Activated T-cell treated with anti-CD3 and anti-CD28 coated beads, Interleukin-2, amount 50 U/mL, for 24 hours (primary cell): ENCODE measurements around the gene CDKL1.

Experiments used
- DNase-seq: peaks from one replicate; pipeline ENCODE4 v3.0.0-alpha.2; 2020
- H3K27ac Mint-ChIP-seq: 2 replicates; pipeline ENCODE4 v1.8.0; 2020; ENCODE audit warnings: mild to moderate bottlenecking, mixed read lengths
- H3K27me3 Mint-ChIP-seq: 2 replicates; pipeline ENCODE4 v1.8.0; 2020; ENCODE audit warnings: mixed read lengths
- H3K36me3 Mint-ChIP-seq: 2 replicates; pipeline ENCODE4 v1.8.0; 2020; ENCODE audit warnings: low read depth, mixed read lengths
- H3K4me1 Mint-ChIP-seq: 2 replicates; pipeline ENCODE4 v1.8.0; 2020; ENCODE audit warnings: low read depth, mixed read lengths
- H3K4me3 Mint-ChIP-seq: 2 replicates; pipeline ENCODE4 v1.8.0; 2020; ENCODE audit warnings: mild to moderate bottlenecking, moderate library complexity, mixed read lengths
- H3K9me3 Mint-ChIP-seq: 2 replicates; pipeline ENCODE4 v1.8.0; 2020; ENCODE audit warnings: mixed read lengths

Gene CDKL1

DNA sequence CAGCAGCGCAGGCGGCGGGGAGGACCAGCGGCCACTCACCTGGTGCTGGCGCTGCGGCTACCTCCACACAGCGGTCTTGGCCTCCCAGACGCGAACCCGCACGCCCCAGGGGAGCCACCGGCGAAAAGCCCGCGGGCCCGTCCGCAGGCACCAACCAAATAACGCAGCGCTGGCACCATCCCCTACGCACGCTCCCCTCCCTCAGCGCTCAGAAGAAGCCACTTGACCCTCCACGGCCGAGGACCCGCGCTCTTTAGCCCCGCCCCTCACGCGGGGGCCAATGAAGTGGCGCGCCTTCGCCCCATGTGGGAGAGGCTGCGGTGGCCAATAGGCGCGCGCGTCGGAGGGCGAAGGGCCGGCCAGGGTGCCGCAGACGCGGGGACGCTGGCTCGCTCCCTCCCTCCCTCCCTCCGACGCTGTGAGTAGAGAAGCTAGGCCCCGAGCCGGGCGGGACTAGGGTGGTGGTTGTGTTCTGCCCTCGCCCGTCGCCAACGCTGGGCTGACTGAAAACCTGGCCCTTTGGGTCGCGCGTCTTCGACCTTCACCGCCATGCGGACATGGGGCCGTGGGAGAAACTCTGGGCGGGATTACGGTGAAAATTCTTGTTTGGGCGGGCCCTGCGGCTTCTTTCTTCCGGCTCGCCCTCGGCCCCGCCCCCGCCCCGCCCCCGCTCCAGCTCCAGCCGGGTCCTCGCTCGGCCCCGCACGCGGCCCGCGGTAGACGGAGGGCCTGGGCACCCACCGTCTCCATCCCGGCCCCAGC is 84.5 kb downstream of the CDKL1 start, which contains the start of the genes DMAC2L and L2HGDH:
TSS of gene DMAC2L (plus strand) at position 353 of the 762 bp plus-strand sequence. CDS start 9,164 bp downstream, outside the sequence.
TSS of gene L2HGDH (minus strand) at position 258 of the 762 bp plus-strand sequence. CDS start at position 179, 79 bp downstream.
- H3K27ac Mint-ChIP-seq = peak within 1 kb of the TSS; percentile 99
- peak; percentile 93 for DNase-seq
- peaks cover 58% of the 10 kb centered on the region for H3K36me3 Mint-ChIP-seq
- H3K27me3 Mint-ChIP-seq = no peaks in the 10 kb centered on the region
- H3K9me3 Mint-ChIP-seq = no peaks in the 10 kb centered on the region
- peak within 1 kb of the TSS; percentile 89 for H3K4me3 Mint-ChIP-seq
- H3K4me1 Mint-ChIP-seq = peaks cover 46% of the 10 kb centered on the region

DNA sequence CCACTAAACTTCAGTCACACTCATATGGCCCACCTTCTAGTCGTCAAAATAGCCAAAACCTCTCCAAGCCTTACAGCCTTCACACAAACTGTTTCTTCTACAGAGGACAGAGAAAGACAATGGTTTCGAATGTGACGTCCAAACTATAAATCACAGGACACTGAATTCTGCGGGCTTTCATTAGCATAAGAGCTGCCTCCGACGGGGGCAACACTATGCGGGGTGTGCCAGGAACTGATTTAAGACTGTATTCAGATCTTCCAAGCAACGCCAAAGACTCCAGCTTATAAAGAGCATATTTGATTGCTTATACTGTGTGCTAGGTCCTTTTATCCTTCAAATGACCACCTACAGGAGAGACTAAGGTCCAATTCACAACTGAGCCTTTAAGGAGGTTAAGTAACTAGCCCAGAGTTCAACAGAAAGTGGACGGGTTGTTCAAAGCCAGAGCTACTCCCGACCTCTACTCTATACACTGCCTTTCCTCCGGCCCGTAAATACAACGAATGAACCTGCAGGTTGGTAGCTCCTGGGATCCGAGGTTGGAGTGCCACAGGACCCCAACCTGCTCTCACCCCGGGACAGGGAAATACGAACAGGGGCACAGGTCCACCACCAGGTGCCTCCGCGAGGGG is 85.2 kb downstream of the CDKL1 start:
- Mint-ChIP-seq H3K27me3 (no peaks in the 10 kb centered on the region), H3K9me3 (no peaks in the 10 kb centered on the region), H3K27ac (peak overlapping the region; percentile 99), H3K36me3 (peaks cover 58% of the 10 kb centered on the region), H3K4me3 (peak overlapping the region; percentile 89), H3K4me1 (peaks cover 44% of the 10 kb centered on the region)
- DNase-seq = no peak

DNA sequence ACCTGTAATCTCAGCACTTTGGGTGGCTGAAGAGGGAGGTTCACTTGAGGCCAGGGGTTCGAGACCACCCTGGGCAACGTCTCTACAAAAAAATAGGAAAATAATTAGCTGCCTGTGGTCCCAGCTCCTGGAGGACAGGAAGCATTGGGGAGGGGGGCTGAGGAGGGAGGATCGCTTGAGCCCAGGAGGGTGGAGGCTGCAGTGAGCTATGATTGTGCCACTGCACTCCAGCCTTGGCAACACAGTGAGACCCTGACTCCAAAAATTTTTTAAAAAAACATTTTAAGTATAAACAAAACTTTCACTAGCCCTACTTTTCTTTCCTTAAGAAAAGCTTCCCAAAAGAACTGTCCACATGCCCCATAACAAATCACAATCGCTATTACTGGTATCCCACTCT is 86.2 kb downstream of the CDKL1 start:
- Mint-ChIP-seq H3K9me3 (no peaks in the 10 kb centered on the region), H3K27ac (no peak overlapping the region), H3K36me3 (peaks cover 51% of the 10 kb centered on the region), H3K4me3 (peak overlapping the region; percentile 89), H3K27me3 (no peaks in the 10 kb centered on the region), H3K4me1 (peaks cover 36% of the 10 kb centered on the region)
- no peak for DNase-seq

DNA sequence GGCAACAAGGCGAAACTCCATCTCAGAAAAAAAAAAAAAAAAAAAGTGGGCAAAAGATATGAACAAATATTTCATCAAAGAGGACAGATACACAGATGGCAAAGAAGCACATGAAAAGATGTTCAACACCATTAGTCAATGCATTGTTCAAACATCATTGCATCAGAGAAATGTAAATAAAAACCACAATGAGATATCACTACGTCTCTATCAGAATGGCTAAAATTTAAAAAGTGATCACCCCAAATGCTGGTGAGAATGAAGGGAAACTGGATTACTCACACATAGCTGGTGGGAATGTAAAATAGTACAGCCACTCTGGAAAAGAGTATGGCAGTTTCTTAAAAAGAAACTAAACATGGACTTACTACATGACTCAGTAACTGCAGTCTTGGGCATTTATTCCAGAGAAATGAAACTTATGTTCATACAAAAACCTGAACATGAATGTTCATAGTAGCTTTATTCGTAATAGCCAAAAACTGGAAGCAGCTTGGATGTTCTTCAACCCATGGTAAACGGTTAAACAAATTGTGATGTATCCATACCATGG is 88.2 kb downstream of the CDKL1 start:
- no peaks in the 10 kb centered on the region for H3K9me3 Mint-ChIP-seq
- no peak overlapping the region for H3K27ac Mint-ChIP-seq
- H3K4me1 Mint-ChIP-seq = peaks cover 30% of the 10 kb centered on the region
- H3K27me3 Mint-ChIP-seq = no peaks in the 10 kb centered on the region
- peaks cover 34% of the 10 kb centered on the region for H3K36me3 Mint-ChIP-seq
- H3K4me3 Mint-ChIP-seq = no peak overlapping the region
- no peak for DNase-seq

DNA sequence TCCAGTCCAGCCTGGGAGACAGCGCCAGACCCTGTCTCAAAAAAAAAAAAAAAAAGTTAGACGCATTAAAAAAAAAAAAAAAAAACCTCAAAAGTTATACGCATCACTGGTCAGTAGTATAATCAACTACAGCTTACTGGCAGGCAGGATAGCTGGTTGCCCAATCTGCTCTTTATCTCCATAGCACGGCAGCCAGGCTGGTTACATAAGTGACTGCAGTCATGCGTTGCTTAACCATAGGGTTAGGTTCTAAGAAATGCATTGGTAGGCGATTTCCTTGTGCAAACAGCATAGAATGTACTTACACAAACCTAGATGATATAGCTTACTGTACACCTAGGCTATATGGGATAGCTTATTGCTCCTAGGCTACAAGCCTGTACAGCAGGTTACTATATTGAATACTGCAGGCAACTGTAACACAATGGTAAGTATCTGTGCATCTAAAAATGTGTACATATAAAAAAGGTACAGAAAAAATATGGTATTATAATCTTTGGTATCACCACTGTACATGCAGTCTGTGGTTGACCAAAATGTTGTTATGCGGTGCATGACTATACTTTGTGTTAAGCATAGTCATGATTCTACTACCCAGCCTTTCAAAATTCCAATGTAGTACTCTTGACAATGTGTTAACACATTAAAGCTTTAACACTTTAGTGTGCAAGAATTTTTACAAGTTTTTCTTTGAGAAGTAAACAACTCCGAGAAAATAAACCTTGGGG is 92.8 kb downstream of the CDKL1 start:
- Mint-ChIP-seq H3K27me3 (no peaks in the 10 kb centered on the region), H3K36me3 (peaks cover 38% of the 10 kb centered on the region), H3K27ac (no peak overlapping the region), H3K9me3 (no peaks in the 10 kb centered on the region), H3K4me3 (no peak overlapping the region), H3K4me1 (peaks cover 13% of the 10 kb centered on the region)
- DNase-seq = no peak

DNA sequence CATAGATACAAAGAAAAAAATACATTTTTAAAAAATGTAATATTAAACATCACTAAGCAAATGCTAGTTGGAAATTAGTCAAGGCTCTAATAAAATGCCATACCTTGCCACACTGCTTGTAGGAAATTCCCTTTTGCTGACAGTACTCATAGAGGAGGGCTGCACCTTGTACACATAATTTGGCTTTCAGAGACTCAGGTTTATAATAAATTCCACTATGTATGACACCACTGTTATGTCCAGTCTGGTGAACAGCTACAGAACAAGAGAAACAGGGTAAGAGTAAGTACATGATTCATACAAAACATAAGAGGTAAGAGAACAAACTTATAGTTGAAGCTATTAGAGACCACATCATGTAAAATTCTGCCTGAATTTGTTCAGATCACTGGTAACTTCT is 94.8 kb downstream of the CDKL1 start:
- H3K36me3 Mint-ChIP-seq = peaks cover 38% of the 10 kb centered on the region
- H3K9me3 Mint-ChIP-seq = no peaks in the 10 kb centered on the region
- no peak overlapping the region for H3K4me3 Mint-ChIP-seq
- DNase-seq = no peak
- H3K4me1 Mint-ChIP-seq = peaks cover 10% of the 10 kb centered on the region
- H3K27me3 Mint-ChIP-seq = no peaks in the 10 kb centered on the region
- no peak overlapping the region for H3K27ac Mint-ChIP-seq

DNA sequence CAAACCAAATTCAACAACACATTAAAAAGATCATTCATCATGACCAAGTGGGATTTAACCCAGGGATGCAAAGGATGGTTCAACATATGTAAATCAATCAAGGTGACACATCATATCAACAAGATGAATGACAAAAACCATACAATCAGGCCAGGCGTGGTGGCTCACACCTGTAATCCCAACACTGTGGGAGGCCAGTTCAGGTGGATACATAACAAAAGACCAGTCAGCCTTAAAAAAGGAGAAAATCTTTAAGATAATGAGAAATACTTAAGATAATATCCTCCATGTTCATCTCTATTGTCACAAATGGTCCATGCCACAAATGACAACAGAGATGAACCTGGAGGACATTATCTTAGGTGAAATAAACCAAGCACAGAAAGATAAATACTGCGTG is 97.1 kb downstream of the CDKL1 start:
- DNase-seq = no peak
- no peaks in the 10 kb centered on the region for H3K9me3 Mint-ChIP-seq
- H3K27me3 Mint-ChIP-seq = no peaks in the 10 kb centered on the region
- peaks cover 7% of the 10 kb centered on the region for H3K4me1 Mint-ChIP-seq
- H3K36me3 Mint-ChIP-seq = peaks cover 35% of the 10 kb centered on the region
- H3K27ac Mint-ChIP-seq = no peak overlapping the region
- H3K4me3 Mint-ChIP-seq = no peak overlapping the region

DNA sequence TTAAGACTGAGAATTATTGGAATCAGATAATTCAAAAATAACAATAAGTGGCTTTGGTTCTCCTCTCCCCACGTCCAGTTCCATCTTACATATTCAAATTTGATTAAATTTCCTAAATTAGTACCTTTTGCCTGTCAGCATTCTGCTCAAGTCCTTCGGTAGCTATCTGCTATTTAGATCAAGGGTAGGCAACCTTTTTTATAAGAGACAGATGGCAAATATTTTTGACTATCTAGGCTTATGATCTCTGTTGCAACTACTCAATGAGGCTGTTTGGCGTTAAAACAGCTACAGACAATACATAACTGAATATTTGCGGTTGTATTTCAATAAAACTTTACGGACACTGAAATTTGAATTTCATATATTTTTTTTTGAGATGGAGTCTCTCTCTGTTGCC is 106.4 kb downstream of the CDKL1 start:
- H3K36me3 Mint-ChIP-seq = peaks cover 37% of the 10 kb centered on the region
- H3K4me1 Mint-ChIP-seq = no peaks in the 10 kb centered on the region
- H3K4me3 Mint-ChIP-seq = no peak overlapping the region
- H3K27me3 Mint-ChIP-seq = no peaks in the 10 kb centered on the region
- DNase-seq = no peak
- no peak overlapping the region for H3K27ac Mint-ChIP-seq
- H3K9me3 Mint-ChIP-seq = no peaks in the 10 kb centered on the region

DNA sequence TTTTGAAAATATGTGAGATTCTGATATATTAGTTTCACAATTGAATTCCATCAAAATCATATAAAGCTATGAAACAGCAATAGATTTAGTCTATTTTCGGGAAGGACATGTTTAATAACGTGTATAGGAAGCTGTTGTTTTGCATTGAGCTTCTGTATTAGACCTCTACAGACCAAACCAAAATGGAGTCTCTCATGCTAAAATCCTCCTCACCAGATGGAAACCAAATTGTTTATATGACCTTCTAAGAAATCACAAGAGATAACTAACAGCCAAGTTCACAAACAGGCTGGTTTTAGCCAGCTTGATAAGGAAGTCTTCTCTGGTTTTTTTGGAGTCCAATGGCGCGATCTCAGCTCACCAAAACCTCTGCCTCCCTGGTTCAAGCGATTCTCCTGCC is 108.5 kb downstream of the CDKL1 start:
- peaks cover 31% of the 10 kb centered on the region for H3K36me3 Mint-ChIP-seq

DNA sequence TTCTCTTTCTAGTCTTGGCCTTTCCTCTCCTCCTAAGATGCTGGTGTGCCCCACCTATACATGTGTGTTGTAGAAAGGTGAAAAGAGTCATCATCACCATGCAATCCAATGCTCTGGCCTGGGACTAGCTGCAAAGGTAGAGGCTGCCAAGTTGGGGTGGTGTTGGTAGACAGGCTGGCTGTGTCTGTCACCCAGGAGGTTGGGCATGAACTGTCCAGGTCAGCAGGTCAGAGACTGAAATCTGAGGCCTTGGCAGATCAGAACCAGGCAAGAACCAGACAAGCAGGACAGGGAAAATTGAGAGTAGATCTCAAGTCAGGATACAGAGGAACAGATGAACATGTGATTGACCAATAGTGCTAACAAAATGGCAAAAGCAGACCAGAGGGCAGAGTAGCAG is 110.8 kb downstream of the CDKL1 start:
- H3K4me1 Mint-ChIP-seq = no peaks in the 10 kb centered on the region
- no peaks in the 10 kb centered on the region for H3K27me3 Mint-ChIP-seq
- no peak for DNase-seq
- no peaks in the 10 kb centered on the region for H3K9me3 Mint-ChIP-seq
- no peak overlapping the region for H3K27ac Mint-ChIP-seq
- H3K4me3 Mint-ChIP-seq = no peak overlapping the region
- peaks cover 26% of the 10 kb centered on the region for H3K36me3 Mint-ChIP-seq

More for the DNA sequence above, 108.5 kb downstream of the CDKL1 start:
- Mint-ChIP-seq H3K27me3 (no peaks in the 10 kb centered on the region), H3K4me3 (no peak overlapping the region), H3K4me1 (no peaks in the 10 kb centered on the region), H3K9me3 (no peaks in the 10 kb centered on the region), H3K27ac (no peak overlapping the region)
- no peak for DNase-seq
